GM12878 (cell line): ENCODE measurements around the gene TRAF7. TPM values are rescaled to one million over a fixed set of nuclear protein-coding genes. Genes with fewer than 3 reads are reported as not detected.
A peak's percentile ranks its signal among the peaks of the same experiment; 100 is the strongest.
"Not testable (repeated sequence)": the region's sequence is repeated elsewhere in the genome, so short reads cannot be mapped to it uniquely, and the experiment has no call there.

ENCODE experiments used
- ATAC-seq: fragments of 200-7000 bp; cut with Tn5 transposase; 3 replicates; pipeline ENCODE4 v1.9.1; 2020; ENCODE audit warnings: mild to moderate bottlenecking, moderate library complexity
- BruUV-seq: library from RNA; stranded (reverse); fragments of 400-500 nt; replicated peaks from 2 replicates; lab custom pipeline; 2021; lab: Mats Ljungman, UMichigan
- CTCF ChIA-PET: fragments of 300-600 bp; sonication (Branson Sonifier 250); formaldehyde crosslinking; extraction: SDS; loops from one replicate; lab custom pipeline; 2021; ENCODE audit warnings: inconsistent platforms; lab: Yijun Ruan, JAX
- POLR2A ChIA-PET: fragments of 350-600 bp; formaldehyde crosslinking; extraction: SDS; loops from one replicate; lab custom pipeline; 2021; ENCODE audit warnings: inconsistent platforms; lab: Charles Lee
- RAD21 ChIA-PET: fragments of 300-600 bp; sonication (Branson Sonifier 250); formaldehyde crosslinking; loops from one replicate; lab custom pipeline; 2023; ENCODE audit warnings: antibody characterized with exemption; ENCODE audit not compliant: unreplicated experiment; lab: Charles Lee
- SMC1A ChIA-PET: fragments of 300-600 bp; sonication (Branson Sonifier 250); formaldehyde crosslinking; loops from one replicate; lab custom pipeline; 2023; ENCODE audit not compliant: unreplicated experiment, uncharacterized antibody; lab: Charles Lee
- DNase-seq: peaks from one replicate; pipeline ENCODE4 v3.0.0-alpha.2; 2011; ENCODE audit warnings: low read depth, low spot score
- FAIRE-seq: peaks from 3 replicates; lab custom pipeline; 2011; peaks lifted over from hg19 to GRCh38; lab: Jason Lieb, UNC
- H2AFZ ChIP-seq: 2 replicates; pipeline ENCODE4 v1.6.0; 2011; ENCODE audit warnings: low read depth, low read length, control low read depth; ENCODE audit not compliant: control insufficient read depth
- H3K27ac ChIP-seq: 2 replicates; pipeline ENCODE4 v1.5.1; 2011; ENCODE audit warnings: control low read depth; ENCODE audit not compliant: control insufficient read depth, insufficient read depth
- H3K27me3 ChIP-seq, 2 experiments: replicated peaks in 1 of 2; 2 replicates each; pipeline versions ENCODE4 v1.6.0 to v1.6.1; 2011; ENCODE audit warnings: low read length in 1 of 2; ENCODE audit not compliant: control insufficient read depth in 2 of 2, insufficient read depth in 2 of 2
- H3K36me3 ChIP-seq, 2 experiments: 2 replicates each; pipeline ENCODE4 v1.5.1; 2011; ENCODE audit warnings: low read length in 1 of 2; ENCODE audit not compliant: control insufficient read depth in 2 of 2, insufficient read depth in 2 of 2
- H3K4me1 ChIP-seq: 2 replicates; pipeline ENCODE4 v1.6.1; 2011; ENCODE audit warnings: mild to moderate bottlenecking, low read length, moderate library complexity, mixed read lengths; ENCODE audit not compliant: control insufficient read depth, insufficient read depth
- H3K4me2 ChIP-seq: 2 replicates; pipeline ENCODE4 v1.6.0; 2011; ENCODE audit warnings: control low read depth; ENCODE audit not compliant: control insufficient read depth, insufficient read depth
- H3K4me3 ChIP-seq: fragments of 200-600 bp; sonication (generic); 2 replicates; pipeline ENCODE4 v1.5.1; 2016
- H3K79me2 ChIP-seq: 2 replicates; pipeline ENCODE4 v1.6.0; 2011; ENCODE audit warnings: low read length; ENCODE audit not compliant: control insufficient read depth, insufficient read depth
- H3K9ac ChIP-seq: 2 replicates; pipeline ENCODE4 v1.8.0; 2011; ENCODE audit warnings: low read length, control low read depth, mixed read lengths; ENCODE audit not compliant: control insufficient read depth, insufficient read depth
- H3K9me3 ChIP-seq: replicated peaks from 3 replicates; pipeline ENCODE4 v1.5.1; 2011; ENCODE audit warnings: mild to moderate bottlenecking, low read length; ENCODE audit not compliant: control insufficient read depth, insufficient read depth
- H4K20me1 ChIP-seq: 2 replicates; pipeline ENCODE4 v1.6.0; 2011; ENCODE audit not compliant: control insufficient read depth, insufficient read depth
- ATF7 ChIP-seq: fragments of 450-650 bp; IDR thresholded peaks from 2 replicates; pipeline ENCODE4 v1.6.1; 2016; ENCODE audit warnings: low read depth, mild to moderate bottlenecking
- BACH1 ChIP-seq: fragments of 450-650 bp; IDR thresholded peaks from 2 replicates; pipeline ENCODE4 v1.6.1; 2017; ENCODE audit warnings: mild to moderate bottlenecking, borderline replicate concordance
- ESRRA ChIP-seq: IDR thresholded peaks from 2 replicates; pipeline ENCODE4 v1.6.1; 2012; ENCODE audit warnings: mild to moderate bottlenecking, low read length, improper control_type of control experiment
- FOS ChIP-seq: IDR thresholded peaks from 3 replicates; pipeline ENCODE4 v1.6.1; 2011; ENCODE audit warnings: borderline replicate concordance; ENCODE audit not compliant: insufficient read length; ENCODE audit errors: extremely low read depth
- IKZF1 ChIP-seq: fragments of 450-650 bp; conservative IDR thresholded peaks from 2 replicates; pipeline ENCODE4 v1.6.1; 2017; ENCODE audit warnings: antibody characterized with exemption, mild to moderate bottlenecking
- KAT2A ChIP-seq: conservative IDR thresholded peaks from 2 replicates; pipeline ENCODE4 v1.6.1; 2011; ENCODE audit warnings: low read depth, low read length; ENCODE audit not compliant: control insufficient read depth
- SIX5 ChIP-seq: IDR thresholded peaks from 2 replicates; pipeline ENCODE4 v1.6.1; 2011; ENCODE audit warnings: mild to moderate bottlenecking, low read depth, low read length, moderate library complexity; ENCODE audit not compliant: severe bottlenecking
- SMAD1 ChIP-seq: fragments of 450-650 bp; IDR thresholded peaks from 2 replicates; pipeline ENCODE4 v1.6.1; 2018; ENCODE audit warnings: mild to moderate bottlenecking, low read depth; ENCODE audit not compliant: partially characterized antibody
- SMC3 ChIP-seq: IDR thresholded peaks from 2 replicates; pipeline ENCODE4 v1.6.1; 2011; ENCODE audit warnings: low read length, improper control_type of control experiment, borderline replicate concordance
- TBL1XR1 ChIP-seq: IDR thresholded peaks from 2 replicates; pipeline ENCODE4 v1.6.1; 2012; ENCODE audit warnings: low read depth, low read length, improper control_type of control experiment
- WRNIP1 ChIP-seq: IDR thresholded peaks from 2 replicates; pipeline ENCODE4 v1.6.1; 2011; ENCODE audit warnings: low read depth, low read length, improper control_type of control experiment, borderline replicate concordance
- ZBTB40 ChIP-seq: fragments of 450-650 bp; IDR thresholded peaks from 2 replicates; pipeline ENCODE4 v1.6.1; 2016; ENCODE audit warnings: mild to moderate bottlenecking, moderate library complexity, borderline replicate concordance
- ZSCAN29 ChIP-seq: fragments of 450-650 bp; IDR thresholded peaks from 2 replicates; pipeline ENCODE4 v1.6.1; 2017; ENCODE audit warnings: mild to moderate bottlenecking, moderate library complexity
- ZZZ3 ChIP-seq: IDR thresholded peaks from 2 replicates; pipeline ENCODE4 v1.6.1; 2011; ENCODE audit warnings: low read depth; ENCODE audit not compliant: control insufficient read depth, insufficient read length
- WGBS: methylation state at CpG from one replicate; pipeline ENCODE4 v1.1.6; 2016; ENCODE audit warnings: low lambda C conversion rate; ENCODE audit not compliant: insufficient replicate concordance, insufficient coverage; ENCODE audit errors: missing lambda C conversion rate; 5-methylcytosine and 5-hydroxymethylcytosine counted together
- in situ Hi-C: fragments of 300-500 bp; cut with MboI; formaldehyde crosslinking; loops from 9 replicates; pipeline ENCODE4 v1.14.3; 2018; ENCODE audit warnings: mixed read lengths
- intact Hi-C: fragments of 100-400 bp; cut with micrococcal nuclease; formaldehyde crosslinking; loops from one replicate; pipeline ENCODE4 v1.14.2; 2022; ENCODE audit not compliant: unreplicated experiment
- polyA plus RNA-seq, 11 experiments: library from polyadenylated mRNA; depleted of rRNA in 4 of 11; unstranded in 6 of 11; stranded (reverse) in 5 of 11; fragments of >200 nt; fragmentation: Nextera tagmentation in 4 of 11; fragmentation: Illumina TruSeq in 1 of 11; extraction: Ambion mirVana in 4 of 11; extraction: Trizol in 1 of 11; gene quantifications; 1 replicate in 1 of 11; 2 replicates in 10 of 11; pipeline versions ENCODE4 v1.2.1 to v1.2.3, GENCODE V29; 2011 to 2016; ENCODE audit warnings: inconsistent platforms in 2 of 11, missing spikeins in 2 of 11, low read depth in 1 of 11
- total RNA-seq, 4 experiments: library from RNA; depleted of rRNA in 3 of 4; stranded (reverse); fragments of >200 nt in 3 of 4; fragmentation: Illumina TruSeq in 1 of 4; extraction: Trizol in 1 of 4; gene quantifications; 2 replicates each; pipeline versions ENCODE4 v1.2.1 to v1.2.3, GENCODE V29; 2013 to 2021

The TRAF7 gene
- total and polyA plus RNA-seq, 10 of the 15 experiments (the other 5 are each of a cell fraction or from before 2014, with no cell fraction given), result 0.61 to 87.0 (median 30.0) TPM

- peak; percentile 65 for TF ChIP-seq ESRRA
- TF ChIP-seq IKZF1, result peak; percentile 98
- peak; percentile 93 for TF ChIP-seq ZBTB40
- no peak for TF ChIP-seq KAT2A
- TF ChIP-seq ZSCAN29, result 0 out of 2 replicates have a peak, but pooled peaks have one; percentile 12
- no peak for TF ChIP-seq TBL1XR1
- TF ChIP-seq FOS, result peak; percentile 52
- TF ChIP-seq BACH1, result peak; percentile 85
- TF ChIP-seq SMAD1, result peak; percentile 91
- TF ChIP-seq ZZZ3, result no peak
- peak; percentile 96 for TF ChIP-seq SIX5
- TF ChIP-seq SMC3, result no peak
- TF ChIP-seq WRNIP1, result no peak; the same call in 1 of the 2 replicates
- peak; percentile 31; the same call in 1 of the 2 replicates for TF ChIP-seq ATF7
Observed at GRCh38 chr16:2155091-2155950, at the start of gene TRAF7 (continued).

- POLR2A ChIA-PET, CTCF ChIA-PET, H3K9me3 ChIP-seq, H2AFZ ChIP-seq, in situ Hi-C loops, H3K4me1 ChIP-seq, H3K9ac ChIP-seq, H3K27ac ChIP-seq, BruUV-seq, intact Hi-C loops, H3K27me3 ChIP-seq, H3K79me2 ChIP-seq, FAIRE-seq, SMC1A ChIA-PET, H4K20me1 ChIP-seq, H3K4me2 ChIP-seq, H3K36me3 ChIP-seq, DNase-seq, ATAC-seq, H3K4me3 ChIP-seq, RAD21 ChIA-PET: not testable (repeated sequence)
- 97% methylated on average over 33 of the region's 38 CpGs for WGBS
Observed at GRCh38 chr16:2106211-2106610, 49.4 kb upstream of the TRAF7 start.
